Colonic mucosa (tissue), 4 donors: Measurements from ENCODE around the gene DEDD2. TPM values are rescaled to one million over a fixed set of nuclear protein-coding genes. Genes with fewer than 3 reads are reported as not detected.
A peak's percentile ranks its signal among the peaks of the same experiment; 100 is the strongest.

Source experiments
- DNase-seq: peaks from one replicate; pipeline ENCODE4 v3.0.0-alpha.2; 2020
- H3K27ac ChIP-seq: fragments of 200-600 bp; one replicate; pipeline ENCODE4 v1.8.0; 2021
- H3K27me3 ChIP-seq: fragments of 200-600 bp; one replicate; pipeline ENCODE4 v1.8.0; 2021
- H3K36me3 ChIP-seq: fragments of 200-600 bp; one replicate; pipeline ENCODE4 v1.8.0; 2021
- H3K4me1 ChIP-seq: fragments of 200-600 bp; one replicate; pipeline ENCODE4 v1.8.0; 2021; ENCODE audit warnings: mild to moderate bottlenecking
- H3K4me3 ChIP-seq: fragments of 200-600 bp; one replicate; pipeline ENCODE4 v1.8.0; 2021
- H3K9ac ChIP-seq, 2 donors: one replicate each; pipeline ENCODE4 v1.7.0; 2013; ENCODE audit warnings: control low read depth in 2 of 2, low read depth in 2 of 2, low read length in 2 of 2
- H3K9me3 ChIP-seq: fragments of 200-600 bp; one replicate; pipeline ENCODE4 v1.8.0; 2021
- CTCF ChIP-seq: fragments of 200-600 bp; IDR thresholded peaks from one replicate; pipeline ENCODE4 v1.8.0; 2022; ENCODE audit warnings: antibody characterized with exemption, mild to moderate bottlenecking
- intact Hi-C: fragments of 100-400 bp; cut with DNase I; formaldehyde crosslinking; loops from one replicate; pipeline ENCODE4 v1.14.1; 2022
- total RNA-seq, 2 donors: library from RNA; stranded (reverse); fragmentation: NEBNext Ultra II Directional in 1 of 2; extraction: Animal tissue kit (Norgen Biotek cat#: 25700) in 1 of 2; gene quantifications; one replicate each; pipeline ENCODE4 v1.2.1, GENCODE V29; 2021
- donor health status: healthy.
- donor health status: DM: no; HTN: no; CAD: no.
- donor health status: DM: no; HTN: no; CAD: no.

The DEDD2 gene
- total RNA-seq, 2 donors from 2014 or later, result 27.0 to 33.8 TPM

GRCh38 chr19:42196011-42197001 lies 21.2 kb downstream of the DEDD2 start:
- Histone ChIP-seq H3K36me3 (peaks cover 5% of the 10 kb centered on the region), H3K4me1 (peaks cover 8% of the 10 kb centered on the region), H3K4me3 (no peak overlapping the region), H3K27ac (no peak overlapping the region), H3K9ac (peak overlapping the region in 1 of 2 donors; percentile 43), H3K9me3 (no peaks in the 10 kb centered on the region), H3K27me3 (no peaks in the 10 kb centered on the region)
- intact Hi-C loops, result no loop called here
- TF ChIP-seq CTCF, result no peak
- DNase-seq, result no peak

DNA sequence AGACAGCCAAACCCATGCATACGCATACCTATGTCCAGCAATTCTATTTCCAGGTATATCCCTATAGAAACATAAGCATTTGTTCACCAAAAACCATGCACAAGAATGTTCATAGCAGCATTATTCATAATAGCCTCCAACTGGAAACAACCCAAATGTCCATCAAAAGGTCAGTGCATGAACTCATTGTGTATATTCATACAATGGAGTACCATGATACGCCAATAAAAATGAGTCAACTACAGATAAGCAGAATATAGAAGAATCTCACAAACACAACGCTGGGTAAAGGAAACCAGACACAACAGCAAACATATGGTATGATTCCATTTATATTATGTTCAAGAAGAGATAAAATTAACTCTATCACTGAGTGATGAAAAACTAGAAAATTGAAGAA lies 23.8 kb downstream of the DEDD2 start:
- H3K9ac ChIP-seq, result no peak overlapping the region
- H3K27me3 ChIP-seq, result no peaks in the 10 kb centered on the region
- peaks cover 10% of the 10 kb centered on the region for H3K4me1 ChIP-seq
- intact Hi-C loops, result no loop called here
- H3K4me3 ChIP-seq, result no peak overlapping the region
- H3K9me3 ChIP-seq, result no peaks in the 10 kb centered on the region
- peaks cover 1% of the 10 kb centered on the region for H3K36me3 ChIP-seq
- TF ChIP-seq CTCF, result no peak
- H3K27ac ChIP-seq, result peak overlapping the region; percentile 67
- no peak for DNase-seq

DNA sequence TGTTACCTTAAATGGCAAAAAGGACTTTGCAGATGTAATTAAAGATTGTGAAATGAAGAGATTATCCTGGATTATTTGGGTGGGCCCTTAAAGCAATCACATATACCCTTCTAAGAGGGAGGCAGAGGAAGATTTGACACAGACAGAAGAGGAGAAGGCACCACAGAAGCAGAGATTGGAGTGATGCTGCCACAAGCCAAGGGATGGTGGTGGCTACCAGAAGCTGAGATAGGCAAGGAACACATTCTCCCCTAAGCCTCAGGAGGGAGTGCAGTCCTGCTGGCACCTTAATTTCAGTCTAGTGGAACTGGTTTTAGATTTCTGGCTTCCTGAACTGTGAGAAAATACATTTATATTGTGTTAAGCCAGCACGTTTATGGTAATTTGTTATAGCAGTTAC lies 24.2 kb downstream of the DEDD2 start:
- H3K9me3 ChIP-seq, result no peaks in the 10 kb centered on the region
- H3K4me3 ChIP-seq, result no peak overlapping the region
- peak overlapping the region; percentile 67 for H3K27ac ChIP-seq
- H3K27me3 ChIP-seq, result no peaks in the 10 kb centered on the region
- TF ChIP-seq CTCF, result no peak
- no peak overlapping the region for H3K9ac ChIP-seq
- no peak for DNase-seq
- intact Hi-C loops, result no loop called here
- peaks cover 10% of the 10 kb centered on the region for H3K4me1 ChIP-seq
- H3K36me3 ChIP-seq, result no peaks in the 10 kb centered on the region

DNA sequence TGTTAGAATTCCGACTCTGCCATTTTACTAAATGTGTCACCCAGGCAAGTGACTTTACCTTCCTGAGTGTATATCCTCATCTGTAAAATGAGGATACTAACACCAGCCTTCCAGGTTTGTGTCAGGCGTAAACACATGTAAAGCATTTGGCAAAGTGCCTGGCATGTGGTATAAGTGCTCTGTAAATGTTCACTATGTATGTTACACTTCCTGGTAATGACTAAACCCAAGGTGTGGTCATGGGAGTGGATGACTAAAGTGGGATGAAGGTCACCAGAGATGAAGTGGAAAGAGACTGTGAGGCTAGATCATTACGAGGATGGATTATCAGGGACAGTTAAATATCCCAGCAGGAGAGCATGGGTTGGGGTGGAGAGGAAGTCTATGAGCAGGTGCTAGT lies 25.6 kb downstream of the DEDD2 start:
- H3K9me3 ChIP-seq, result no peaks in the 10 kb centered on the region
- H3K9ac ChIP-seq, result peak overlapping the region in 1 of 2 donors; percentile 57
- no peak overlapping the region for H3K4me3 ChIP-seq
- H3K27me3 ChIP-seq, result no peaks in the 10 kb centered on the region
- H3K4me1 ChIP-seq, result peaks cover 6% of the 10 kb centered on the region
- no peak for TF ChIP-seq CTCF
- H3K36me3 ChIP-seq, result no peaks in the 10 kb centered on the region
- H3K27ac ChIP-seq, result peak overlapping the region; percentile 80
- intact Hi-C loops, result no loop called here
- DNase-seq, result peak; percentile 90

- Histone ChIP-seq H3K9me3 (no peaks in the 10 kb centered on the region), H3K4me1 (peaks cover 6% of the 10 kb centered on the region), H3K4me3 (no peak overlapping the region), H3K27ac (peak overlapping the region; percentile 80), H3K36me3 (no peaks in the 10 kb centered on the region), H3K27me3 (no peaks in the 10 kb centered on the region), H3K9ac (peak overlapping the region in 1 of 2 donors; percentile 57)
- DNase-seq, result no peak
- TF ChIP-seq CTCF, result no peak
- intact Hi-C loops, result no loop called here
Measured at GRCh38 chr19:42191330-42191729, 26.1 kb downstream of the DEDD2 start.
